HEK293T (cell line): ENCODE data around the gene KRT7.

ENCODE experiments used
- CTCF ChIA-PET: fragments of 350-600 bp; formaldehyde crosslinking; extraction: SDS; loops from one replicate; lab custom pipeline; 2021; ENCODE audit warnings: antibody characterized with exemption, inconsistent platforms; lab: Yijun Ruan, JAX
- POLR2A ChIA-PET: fragments of 350-600 bp; formaldehyde crosslinking; extraction: SDS; loops from one replicate; lab custom pipeline; 2020; ENCODE audit warnings: antibody characterized with exemption, inconsistent platforms; lab: Yijun Ruan, JAX
- DNase-seq: peaks from one replicate; pipeline ENCODE4 v3.0.0; 2012; ENCODE audit warnings: mixed read lengths; ENCODE audit errors: extremely low spot score
- ARNT ChIP-seq: fragments of 450-650 bp; IDR thresholded peaks from 2 replicates; pipeline ENCODE4 v1.6.1; 2017; ENCODE audit warnings: mild to moderate bottlenecking
- BHLHE40 ChIP-seq: fragments of 450-650 bp; IDR thresholded peaks from 2 replicates; pipeline ENCODE4 v1.6.1; 2016; ENCODE audit warnings: mild to moderate bottlenecking, moderate library complexity, borderline replicate concordance
- CTBP1 ChIP-seq: fragments of 450-650 bp; IDR thresholded peaks from 2 replicates; pipeline ENCODE4 v1.6.1; 2016; ENCODE audit warnings: borderline replicate concordance
- ELF4 ChIP-seq: fragments of 450-650 bp; IDR thresholded peaks from 2 replicates; pipeline ENCODE4 v1.6.1; 2017; ENCODE audit warnings: antibody characterized with exemption
- FOXA1 ChIP-seq: fragments of 450-650 bp; IDR thresholded peaks from 2 replicates; pipeline ENCODE4 v1.6.1; 2016; ENCODE audit warnings: mild to moderate bottlenecking
- FOXK2 ChIP-seq: fragments of 450-650 bp; IDR thresholded peaks from 2 replicates; pipeline ENCODE4 v1.6.1; 2016; ENCODE audit warnings: mild to moderate bottlenecking
- FOXM1 ChIP-seq: fragments of 450-650 bp; IDR thresholded peaks from 2 replicates; pipeline ENCODE4 v1.6.1; 2017; ENCODE audit warnings: mild to moderate bottlenecking, borderline replicate concordance
- HDGF ChIP-seq: fragments of 450-650 bp; IDR thresholded peaks from 2 replicates; pipeline ENCODE4 v1.6.1; 2017; ENCODE audit warnings: antibody characterized with exemption, borderline replicate concordance
- L3MBTL2 ChIP-seq: fragments of 450-650 bp; conservative IDR thresholded peaks from 2 replicates; pipeline ENCODE4 v1.6.1; 2016; ENCODE audit warnings: mild to moderate bottlenecking
- LEF1 ChIP-seq: fragments of 450-650 bp; IDR thresholded peaks from 2 replicates; pipeline ENCODE4 v1.6.1; 2017; ENCODE audit warnings: mild to moderate bottlenecking, borderline replicate concordance
- NFRKB ChIP-seq: fragments of 450-650 bp; IDR thresholded peaks from 2 replicates; pipeline ENCODE4 v1.6.1; 2016; ENCODE audit warnings: mild to moderate bottlenecking, moderate library complexity
- PKNOX1 ChIP-seq: fragments of 450-650 bp; IDR thresholded peaks from 2 replicates; pipeline ENCODE4 v1.6.1; 2016
- SP1 ChIP-seq: fragments of 450-650 bp; IDR thresholded peaks from 2 replicates; pipeline ENCODE4 v1.6.1; 2017
- SUZ12 ChIP-seq: fragments of 450-650 bp; IDR thresholded peaks from 2 replicates; pipeline ENCODE4 v1.6.1; 2016; ENCODE audit warnings: mild to moderate bottlenecking
- TARDBP ChIP-seq: fragments of 450-650 bp; IDR thresholded peaks from 2 replicates; pipeline ENCODE4 v1.6.1; 2016
- ZNF384 ChIP-seq: fragments of 450-650 bp; IDR thresholded peaks from 2 replicates; pipeline ENCODE4 v1.6.1; 2016

KRT7 gene

GRCh38 chr12:52211716-52212585 is 21.1 kb upstream of the KRT7 start:
- ChIA-PET POLR2A (no interaction called here), CTCF (no interaction called here)
- DNase-seq: no peak
- TF ChIP-seq CTBP1: no peak
- no peak for TF ChIP-seq BHLHE40

- POLR2A ChIA-PET: no interaction called here
- no peak for DNase-seq
- CTCF ChIA-PET: interaction anchor here (0.9 to 1.6 kb wide), 7 partner anchors 9 to 66 kb away, joined by 3 to 8 read pairs (median 5); no protein-coding TSS in a partner anchor
- no peak for TF ChIP-seq BHLHE40
- no peak for TF ChIP-seq SP1
- TF ChIP-seq TARDBP: no peak
- TF ChIP-seq ELF4: no peak
These were observed 20.1 kb upstream of the KRT7 start for GRCh38 chr12:52212701-52213563.

GRCh38 chr12:52213564-52214420 is 19.3 kb upstream of the KRT7 start:
- ChIA-PET POLR2A (no interaction called here), CTCF (interaction anchor here (0.9 to 1.6 kb wide), 8 partner anchors 8 to 65 kb away, joined by 3 to 8 read pairs (median 5); no protein-coding TSS in a partner anchor)
- no peak for TF ChIP-seq FOXA1
- no peak for TF ChIP-seq SUZ12
- no peak for TF ChIP-seq L3MBTL2
- no peak for TF ChIP-seq ZNF384
- no peak for TF ChIP-seq NFRKB
- TF ChIP-seq FOXM1: no peak
- no peak for TF ChIP-seq ELF4
- no peak for TF ChIP-seq HDGF
- TF ChIP-seq FOXK2: no peak
- TF ChIP-seq SP1: no peak
- TF ChIP-seq LEF1: no peak
- TF ChIP-seq BHLHE40: no peak
- DNase-seq: peak; percentile 88

GRCh38 chr12:52214421-52214802 is 18.6 kb upstream of the KRT7 start:
- POLR2A ChIA-PET: interaction anchor here (1.7 kb wide), 1 partner anchor 11 kb away, joined by 3 read pairs; no protein-coding TSS in a partner anchor
- no peak for TF ChIP-seq NFRKB
- TF ChIP-seq SUZ12: no peak
- no peak for TF ChIP-seq SP1
- no peak for TF ChIP-seq L3MBTL2
- no peak for TF ChIP-seq BHLHE40
- no peak for TF ChIP-seq ARNT
- no peak for TF ChIP-seq ZNF384
- TF ChIP-seq HDGF: no peak
- TF ChIP-seq PKNOX1: no peak
- TF ChIP-seq ELF4: no peak
- no peak for TF ChIP-seq FOXA1
- CTCF ChIA-PET: interaction anchor here (1.1 to 1.6 kb wide), 3 partner anchors 7 to 65 kb away, joined by 4 to 5 read pairs (median 5); no protein-coding TSS in a partner anchor
- no peak for DNase-seq

DNA sequence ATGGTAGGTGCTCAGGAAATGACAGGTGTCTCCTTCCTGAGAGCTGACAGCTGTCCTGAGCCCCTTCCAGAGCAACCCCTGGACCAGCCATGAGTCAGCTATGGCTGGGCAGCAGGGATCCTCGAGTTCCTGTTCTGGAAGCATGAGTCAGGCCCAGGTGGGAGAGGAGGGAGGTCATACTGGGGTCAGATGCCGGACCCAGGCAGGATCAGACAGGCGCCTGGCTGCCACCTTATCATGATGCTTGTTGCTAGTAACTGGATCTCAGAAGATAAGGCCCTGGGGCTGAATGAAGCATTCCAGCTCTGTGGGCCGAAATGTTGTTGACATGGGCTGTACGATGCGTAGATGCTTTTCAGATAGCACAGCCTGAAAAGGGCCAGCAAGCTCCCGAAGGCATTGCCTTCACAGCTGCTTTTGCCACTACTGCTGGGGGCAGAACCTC is 17.4 kb upstream of the KRT7 start:
- ChIA-PET CTCF (interaction anchor here (0.9 to 1.1 kb wide), 2 partner anchors 64 to 72 kb away, joined by 3 read pairs; no protein-coding TSS in a partner anchor), POLR2A (interaction anchor here (1.7 kb wide), 1 partner anchor 10 kb away, joined by 3 read pairs; no protein-coding TSS in a partner anchor)
- DNase-seq: no peak
- no peak for TF ChIP-seq TARDBP
- TF ChIP-seq BHLHE40: no peak
- no peak for TF ChIP-seq HDGF
- TF ChIP-seq FOXK2: no peak
- TF ChIP-seq FOXA1: no peak
- TF ChIP-seq ARNT: no peak
- no peak for TF ChIP-seq ZNF384
- TF ChIP-seq CTBP1: no peak
- TF ChIP-seq SUZ12: no peak
- TF ChIP-seq FOXM1: no peak

GRCh38 chr12:52216100-52216499 is 16.9 kb upstream of the KRT7 start:
- POLR2A ChIA-PET: interaction anchor here (1.7 kb wide), 1 partner anchor 9 kb away, joined by 3 read pairs; no protein-coding TSS in a partner anchor
- CTCF ChIA-PET: interaction anchor here (0.6 to 0.9 kb wide), 3 partner anchors 22 to 72 kb away, joined by 3 to 5 read pairs (median 3); no protein-coding TSS in a partner anchor
- DNase-seq: no peak
- TF ChIP-seq PKNOX1: no peak
- TF ChIP-seq ARNT: no peak
- TF ChIP-seq SUZ12: no peak
- TF ChIP-seq SP1: no peak
- no peak for TF ChIP-seq FOXM1
- no peak for TF ChIP-seq ZNF384
- TF ChIP-seq FOXA1: no peak
- no peak for TF ChIP-seq ELF4
- no peak for TF ChIP-seq CTBP1
- TF ChIP-seq NFRKB: no peak
- TF ChIP-seq HDGF: no peak
- TF ChIP-seq L3MBTL2: no peak
- TF ChIP-seq FOXK2: no peak
- no peak for TF ChIP-seq BHLHE40
- no peak for TF ChIP-seq LEF1
- no peak for TF ChIP-seq TARDBP
